Measurements from ENCODE around the gene ABHD17A.

ABHD17A gene

GRCh38 chr19:1847348-1847683 lies 38.0 kb downstream of the ABHD17A start:
- H3K9me3 ChIP-seq (ENCODE audit: control insufficient read depth in 1 of 2, low read length in 2 of 2), result no peaks in the 10 kb centered on the region
- H3K27me3 ChIP-seq (ENCODE audit: control insufficient read depth in 1 of 2, insufficient read depth in 2 of 2, low read length in 2 of 2), result no peaks in the 10 kb centered on the region
- peak overlapping the region; percentile 71 to 85 for H3K9ac ChIP-seq (ENCODE audit: low read depth in 1 of 2, low read length in 2 of 2)
- H3K36me3 ChIP-seq (ENCODE audit: control insufficient read depth in 1 of 2, insufficient read depth in 2 of 2, low read length in 2 of 2), result peaks cover 0 to 22% of the 10 kb centered on the region in 2 donors
- peak overlapping the region; percentile 91 to 95 for H3K4me3 ChIP-seq (ENCODE audit: low read depth in 1 of 2, low read length in 2 of 2)
- H3K4me1 ChIP-seq (ENCODE audit: control insufficient read depth in 1 of 2, insufficient read depth in 2 of 2, low read length in 2 of 2), result peaks cover 27 to 42% of the 10 kb centered on the region in 2 donors
- H3K27ac ChIP-seq (ENCODE audit: low read depth, low read length), result no peak overlapping the region

GRCh38 chr19:1846517-1847204 lies 38.6 kb downstream of the ABHD17A start:
- Histone ChIP-seq H3K4me3 (ENCODE audit: low read depth in 1 of 2, low read length in 2 of 2) (peak overlapping the region; percentile 91 to 95), H3K9ac (ENCODE audit: low read depth in 1 of 2, low read length in 2 of 2) (peak overlapping the region; percentile 71 to 85), H3K27ac (ENCODE audit: low read depth, low read length) (no peak overlapping the region), H3K36me3 (ENCODE audit: control insufficient read depth in 1 of 2, insufficient read depth in 2 of 2, low read length in 2 of 2) (peaks cover 0 to 22% of the 10 kb centered on the region in 2 donors), H3K27me3 (ENCODE audit: control insufficient read depth in 1 of 2, insufficient read depth in 2 of 2, low read length in 2 of 2) (no peaks in the 10 kb centered on the region), H3K9me3 (ENCODE audit: control insufficient read depth in 1 of 2, low read length in 2 of 2) (no peaks in the 10 kb centered on the region), H3K4me1 (ENCODE audit: control insufficient read depth in 1 of 2, insufficient read depth in 2 of 2, low read length in 2 of 2) (peaks cover 23 to 42% of the 10 kb centered on the region in 2 donors)

- Histone ChIP-seq H3K4me3 (ENCODE audit: low read depth in 1 of 2, low read length in 2 of 2) (no peak overlapping the region), H3K27ac (ENCODE audit: low read depth, low read length) (no peak overlapping the region)
These were observed 39.7 kb downstream of the ABHD17A start for GRCh38 chr19:1845642-1846041.

GRCh38 chr19:1845125-1845515 lies 40.2 kb downstream of the ABHD17A start:
- Histone ChIP-seq H3K4me3 (ENCODE audit: low read depth in 1 of 2, low read length in 2 of 2) (no peak overlapping the region), H3K4me1 (ENCODE audit: control insufficient read depth in 1 of 2, insufficient read depth in 2 of 2, low read length in 2 of 2) (peaks cover 35 to 55% of the 10 kb centered on the region in 2 donors), H3K9me3 (ENCODE audit: control insufficient read depth in 1 of 2, low read length in 2 of 2) (no peaks in the 10 kb centered on the region), H3K27me3 (ENCODE audit: control insufficient read depth in 1 of 2, insufficient read depth in 2 of 2, low read length in 2 of 2) (no peaks in the 10 kb centered on the region), H3K27ac (ENCODE audit: low read depth, low read length) (no peak overlapping the region), H3K36me3 (ENCODE audit: control insufficient read depth in 1 of 2, insufficient read depth in 2 of 2, low read length in 2 of 2) (peaks cover 0 to 22% of the 10 kb centered on the region in 2 donors), H3K9ac (ENCODE audit: low read depth in 1 of 2, low read length in 2 of 2) (no peak overlapping the region)

More at GRCh38 chr19:1845642-1846041, 39.7 kb downstream of the ABHD17A start:
- Histone ChIP-seq H3K4me1 (ENCODE audit: control insufficient read depth in 1 of 2, insufficient read depth in 2 of 2, low read length in 2 of 2) (peaks cover 29 to 49% of the 10 kb centered on the region in 2 donors), H3K9ac (ENCODE audit: low read depth in 1 of 2, low read length in 2 of 2) (no peak overlapping the region), H3K27me3 (ENCODE audit: control insufficient read depth in 1 of 2, insufficient read depth in 2 of 2, low read length in 2 of 2) (no peaks in the 10 kb centered on the region), H3K9me3 (ENCODE audit: control insufficient read depth in 1 of 2, low read length in 2 of 2) (no peaks in the 10 kb centered on the region), H3K36me3 (ENCODE audit: control insufficient read depth in 1 of 2, insufficient read depth in 2 of 2, low read length in 2 of 2) (peaks cover 0 to 22% of the 10 kb centered on the region in 2 donors)

- H3K4me1 ChIP-seq (ENCODE audit: control insufficient read depth in 1 of 2, insufficient read depth in 2 of 2, low read length in 2 of 2), result peaks cover 40 to 60% of the 10 kb centered on the region in 2 donors
- H3K9ac ChIP-seq (ENCODE audit: low read depth in 1 of 2, low read length in 2 of 2), result no peak overlapping the region
- H3K27ac ChIP-seq (ENCODE audit: low read depth, low read length), result no peak overlapping the region
These were observed 40.7 kb downstream of the ABHD17A start for GRCh38 chr19:1844513-1845124.

GRCh38 chr19:1843646-1844394 lies 41.5 kb downstream of the ABHD17A start:
- Histone ChIP-seq H3K36me3 (ENCODE audit: control insufficient read depth in 1 of 2, insufficient read depth in 2 of 2, low read length in 2 of 2) (peaks cover 0 to 27% of the 10 kb centered on the region in 2 donors), H3K9me3 (ENCODE audit: control insufficient read depth in 1 of 2, low read length in 2 of 2) (no peaks in the 10 kb centered on the region), H3K4me3 (ENCODE audit: low read depth in 1 of 2, low read length in 2 of 2) (no peak overlapping the region), H3K27ac (ENCODE audit: low read depth, low read length) (no peak overlapping the region), H3K4me1 (ENCODE audit: control insufficient read depth in 1 of 2, insufficient read depth in 2 of 2, low read length in 2 of 2) (peaks cover 45 to 67% of the 10 kb centered on the region in 2 donors), H3K9ac (ENCODE audit: low read depth in 1 of 2, low read length in 2 of 2) (no peak overlapping the region), H3K27me3 (ENCODE audit: control insufficient read depth in 1 of 2, insufficient read depth in 2 of 2, low read length in 2 of 2) (no peaks in the 10 kb centered on the region)

More at GRCh38 chr19:1844513-1845124, 40.7 kb downstream of the ABHD17A start:
- Histone ChIP-seq H3K9me3 (ENCODE audit: control insufficient read depth in 1 of 2, low read length in 2 of 2) (no peaks in the 10 kb centered on the region), H3K27me3 (ENCODE audit: control insufficient read depth in 1 of 2, insufficient read depth in 2 of 2, low read length in 2 of 2) (no peaks in the 10 kb centered on the region), H3K4me3 (ENCODE audit: low read depth in 1 of 2, low read length in 2 of 2) (no peak overlapping the region), H3K36me3 (ENCODE audit: control insufficient read depth in 1 of 2, insufficient read depth in 2 of 2, low read length in 2 of 2) (peaks cover 0 to 26% of the 10 kb centered on the region in 2 donors)

- H3K36me3 ChIP-seq (ENCODE audit: control insufficient read depth in 1 of 2, insufficient read depth in 2 of 2, low read length in 2 of 2), result peaks cover 0 to 27% of the 10 kb centered on the region in 2 donors
- no peaks in the 10 kb centered on the region for H3K9me3 ChIP-seq (ENCODE audit: control insufficient read depth in 1 of 2, low read length in 2 of 2)
- H3K4me1 ChIP-seq (ENCODE audit: control insufficient read depth in 1 of 2, insufficient read depth in 2 of 2, low read length in 2 of 2), result peaks cover 45 to 73% of the 10 kb centered on the region in 2 donors
- H3K4me3 ChIP-seq (ENCODE audit: low read depth in 1 of 2, low read length in 2 of 2), result no peak overlapping the region
- no peaks in the 10 kb centered on the region for H3K27me3 ChIP-seq (ENCODE audit: control insufficient read depth in 1 of 2, insufficient read depth in 2 of 2, low read length in 2 of 2)
- no peak overlapping the region for H3K9ac ChIP-seq (ENCODE audit: low read depth in 1 of 2, low read length in 2 of 2)
- no peak overlapping the region for H3K27ac ChIP-seq (ENCODE audit: low read depth, low read length)
These were observed 42.2 kb downstream of the ABHD17A start for GRCh38 chr19:1843116-1843515.

- Histone ChIP-seq H3K27ac (ENCODE audit: low read depth, low read length) (peak overlapping the region; percentile 3), H3K4me1 (ENCODE audit: control insufficient read depth in 1 of 2, insufficient read depth in 2 of 2, low read length in 2 of 2) (peaks cover 34 to 59% of the 10 kb centered on the region in 2 donors), H3K27me3 (ENCODE audit: control insufficient read depth in 1 of 2, insufficient read depth in 2 of 2, low read length in 2 of 2) (no peaks in the 10 kb centered on the region), H3K9me3 (ENCODE audit: control insufficient read depth in 1 of 2, low read length in 2 of 2) (no peaks in the 10 kb centered on the region), H3K4me3 (ENCODE audit: low read depth in 1 of 2, low read length in 2 of 2) (no peak overlapping the region), H3K9ac (ENCODE audit: low read depth in 1 of 2, low read length in 2 of 2) (no peak overlapping the region), H3K36me3 (ENCODE audit: control insufficient read depth in 1 of 2, insufficient read depth in 2 of 2, low read length in 2 of 2) (peaks cover 0 to 27% of the 10 kb centered on the region in 2 donors)
These were observed 43.9 kb downstream of the ABHD17A start for GRCh38 chr19:1841209-1841924.

GRCh38 chr19:1840541-1841115 lies 44.7 kb downstream of the ABHD17A start:
- Histone ChIP-seq H3K9me3 (ENCODE audit: control insufficient read depth in 1 of 2, low read length in 2 of 2) (no peaks in the 10 kb centered on the region), H3K27ac (ENCODE audit: low read depth, low read length) (peak overlapping the region; percentile 3), H3K36me3 (ENCODE audit: control insufficient read depth in 1 of 2, insufficient read depth in 2 of 2, low read length in 2 of 2) (peaks cover 0 to 27% of the 10 kb centered on the region in 2 donors), H3K4me1 (ENCODE audit: control insufficient read depth in 1 of 2, insufficient read depth in 2 of 2, low read length in 2 of 2) (peaks cover 27 to 51% of the 10 kb centered on the region in 2 donors), H3K4me3 (ENCODE audit: low read depth in 1 of 2, low read length in 2 of 2) (peak overlapping the region in 1 of 2 donors; percentile 28), H3K27me3 (ENCODE audit: control insufficient read depth in 1 of 2, insufficient read depth in 2 of 2, low read length in 2 of 2) (no peaks in the 10 kb centered on the region), H3K9ac (ENCODE audit: low read depth in 1 of 2, low read length in 2 of 2) (peak overlapping the region; percentile 18 to 32)
